Measurements from ENCODE around the gene PNMA6F. TPM values are rescaled to one million over a fixed set of nuclear protein-coding genes. Genes with fewer than 3 reads are reported as not detected.
"Not testable (repeated sequence)": the region's sequence is repeated elsewhere in the genome, so short reads cannot be mapped to it uniquely, and the experiment has no call there.

PNMA6F gene
- total RNA-seq, 3 donors from 2014 or later: not detected

DNA sequence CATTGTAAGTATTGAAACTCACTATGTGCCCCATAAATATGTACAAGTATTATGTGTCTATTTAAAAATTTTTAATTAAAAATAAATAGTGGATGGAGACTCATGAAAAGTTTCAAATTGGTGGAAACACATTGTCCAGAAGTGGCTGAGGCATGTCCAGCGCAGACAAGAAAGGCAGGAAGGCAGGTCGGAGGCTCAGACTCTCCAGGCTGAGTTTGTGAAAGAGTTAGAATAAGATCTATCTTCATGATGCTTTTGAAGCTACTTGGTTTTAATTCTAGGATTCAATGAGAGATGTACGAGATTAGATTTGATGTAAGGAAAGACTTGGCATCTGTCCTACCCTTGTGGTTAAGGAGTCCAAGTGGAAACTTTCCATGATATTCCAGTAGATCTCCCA, 19.8 kb downstream of the PNMA6F start:
- DNase-seq: no peak

DNA sequence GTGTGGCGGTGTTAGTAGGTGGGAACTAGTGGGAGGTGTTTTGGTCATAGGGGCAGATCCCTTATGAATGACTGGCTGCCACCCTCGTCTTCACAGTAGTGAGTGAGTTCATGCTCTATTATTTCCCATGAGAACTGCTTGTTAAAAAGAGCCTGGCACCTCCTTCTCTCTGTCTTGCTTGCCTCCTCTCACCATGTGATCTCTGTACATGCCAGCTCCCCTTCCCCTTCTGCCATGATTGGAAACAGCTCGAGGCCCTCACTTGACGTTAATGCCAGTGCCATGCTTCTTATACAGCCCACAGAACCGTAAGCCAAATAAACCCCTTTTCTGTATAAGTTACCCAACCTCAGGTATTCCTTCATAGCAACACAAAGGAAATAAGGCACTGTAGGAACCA, 21.7 kb downstream of the PNMA6F start:
- no peak for DNase-seq
- ATAC-seq: no peak
- Mint-ChIP-seq H3K4me3 (no peak overlapping the region), H3K4me1 (ENCODE audit: low read depth) (no peaks in the 10 kb centered on the region), H3K36me3 (ENCODE audit: insufficient read depth) (no peaks in the 10 kb centered on the region), H3K9me3 (no peaks in the 10 kb centered on the region), H3K27me3 (ENCODE audit: low read depth) (peaks cover 14% of the 10 kb centered on the region)

More for the DNA sequence above, 19.8 kb downstream of the PNMA6F start:
- Mint-ChIP-seq H3K4me3 (no peak overlapping the region), H3K9me3 (no peaks in the 10 kb centered on the region), H3K4me1 (ENCODE audit: low read depth) (no peaks in the 10 kb centered on the region), H3K36me3 (ENCODE audit: insufficient read depth) (no peaks in the 10 kb centered on the region), H3K27me3 (ENCODE audit: low read depth) (peaks cover 11% of the 10 kb centered on the region)
- no peak for ATAC-seq

DNA sequence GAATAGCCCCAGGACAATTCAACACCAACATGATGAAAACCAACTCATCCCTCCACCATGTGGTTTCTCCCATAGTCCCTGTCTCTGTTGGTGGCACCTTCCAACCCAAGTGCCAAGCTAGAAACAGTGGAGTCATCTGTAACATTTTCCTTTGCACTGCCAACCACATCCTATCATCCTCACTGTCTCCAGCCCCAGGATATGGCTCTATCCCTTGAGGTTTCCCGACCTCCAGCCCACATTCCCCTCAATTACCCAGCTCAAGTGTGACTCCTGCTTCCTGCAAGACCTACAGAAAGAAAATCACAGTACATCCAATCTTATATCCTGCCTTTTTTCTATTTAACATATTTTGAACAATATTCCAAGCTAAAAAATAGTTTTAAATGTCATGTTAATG, 24.2 kb downstream of the PNMA6F start:
- no peaks in the 10 kb centered on the region for H3K36me3 Mint-ChIP-seq (ENCODE audit: insufficient read depth)
- no peak for ATAC-seq
- no peaks in the 10 kb centered on the region for H3K9me3 Mint-ChIP-seq
- no peak for DNase-seq
- peaks cover 12% of the 10 kb centered on the region for H3K27me3 Mint-ChIP-seq (ENCODE audit: low read depth)
- peaks cover 12% of the 10 kb centered on the region for H3K4me1 Mint-ChIP-seq (ENCODE audit: low read depth)
- H3K4me3 Mint-ChIP-seq: no peak overlapping the region

DNA sequence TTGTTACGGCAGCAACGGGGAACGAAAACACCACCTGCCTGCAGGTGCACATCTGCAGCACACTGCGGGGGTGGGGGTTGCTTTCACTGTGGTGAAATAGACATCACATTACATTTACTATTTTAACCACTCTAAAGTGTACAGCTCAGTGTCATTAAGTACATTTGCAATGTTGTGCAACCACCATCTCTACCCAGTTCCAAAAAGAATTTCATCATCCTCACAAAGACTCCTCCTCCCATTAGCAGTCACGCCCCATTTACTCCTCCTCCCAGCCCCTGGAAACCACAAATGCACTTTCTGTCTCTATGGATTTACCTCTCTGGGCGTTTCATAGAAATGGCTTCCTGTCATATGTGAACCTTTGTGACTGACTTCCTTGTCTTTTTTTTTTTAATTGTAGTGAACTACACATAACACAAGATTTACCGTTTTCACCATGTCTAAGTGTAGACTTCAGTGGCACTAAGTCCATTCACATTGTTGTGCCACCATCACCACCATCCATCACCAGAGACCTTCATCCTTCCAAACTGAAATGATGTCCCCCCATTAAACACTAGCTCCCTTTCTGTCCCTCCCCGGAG, 28.0 kb downstream of the PNMA6F start:
- H3K4me3 Mint-ChIP-seq; DNase-seq; H3K9me3 Mint-ChIP-seq; H3K36me3 Mint-ChIP-seq (ENCODE audit: insufficient read depth); H3K27me3 Mint-ChIP-seq (ENCODE audit: low read depth): not testable (repeated sequence)
- peaks cover 12% of the 10 kb centered on the region for H3K4me1 Mint-ChIP-seq (ENCODE audit: low read depth)
- peak; percentile 51 to 58 for ATAC-seq

DNA sequence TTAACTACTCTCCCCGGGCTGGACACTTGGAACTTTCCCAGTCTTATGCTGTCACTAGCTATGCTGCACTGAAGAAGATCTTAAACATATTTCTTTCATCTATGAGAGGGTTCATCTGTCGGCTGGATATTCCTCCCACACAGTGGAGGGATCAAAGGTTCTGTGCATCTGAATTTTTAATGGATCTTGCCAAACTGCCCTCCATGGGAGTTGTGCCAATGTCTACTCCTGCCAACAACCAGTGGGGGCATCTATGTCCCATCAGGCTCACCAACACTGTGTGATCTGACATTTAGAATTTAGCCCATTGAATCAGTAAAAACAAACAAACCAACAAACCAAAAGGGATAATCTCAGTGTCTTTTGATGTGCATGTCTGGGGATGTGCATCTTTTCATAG, 32.8 kb downstream of the PNMA6F start:
- not testable (repeated sequence) for ATAC-seq; H3K27me3 Mint-ChIP-seq (ENCODE audit: low read depth); H3K4me3 Mint-ChIP-seq; H3K36me3 Mint-ChIP-seq (ENCODE audit: insufficient read depth); DNase-seq; H3K9me3 Mint-ChIP-seq; H3K4me1 Mint-ChIP-seq (ENCODE audit: low read depth)

DNA sequence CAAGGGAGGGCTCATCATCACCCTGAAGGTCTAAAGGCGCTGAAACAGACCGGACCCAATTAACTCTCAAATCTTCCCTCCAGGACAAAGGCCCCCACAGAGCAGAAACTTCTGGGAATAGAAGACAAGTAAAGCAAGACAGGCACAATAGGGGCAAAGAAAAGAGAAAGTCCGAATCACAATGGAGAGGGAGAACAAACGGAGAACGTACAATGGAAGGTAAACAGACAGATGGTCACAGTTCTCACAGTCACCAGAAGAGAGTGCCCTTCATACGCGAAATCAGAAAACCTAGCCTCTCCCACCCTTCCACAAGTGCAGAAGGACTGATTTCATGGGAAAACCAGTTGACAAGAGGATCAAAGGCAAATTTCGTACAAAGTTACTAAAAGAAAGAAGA, 35.9 kb downstream of the PNMA6F start:
- H3K36me3 Mint-ChIP-seq (ENCODE audit: insufficient read depth); H3K4me3 Mint-ChIP-seq; ATAC-seq; DNase-seq; H3K4me1 Mint-ChIP-seq (ENCODE audit: low read depth); H3K9me3 Mint-ChIP-seq; H3K27me3 Mint-ChIP-seq (ENCODE audit: low read depth): not testable (repeated sequence)

DNA sequence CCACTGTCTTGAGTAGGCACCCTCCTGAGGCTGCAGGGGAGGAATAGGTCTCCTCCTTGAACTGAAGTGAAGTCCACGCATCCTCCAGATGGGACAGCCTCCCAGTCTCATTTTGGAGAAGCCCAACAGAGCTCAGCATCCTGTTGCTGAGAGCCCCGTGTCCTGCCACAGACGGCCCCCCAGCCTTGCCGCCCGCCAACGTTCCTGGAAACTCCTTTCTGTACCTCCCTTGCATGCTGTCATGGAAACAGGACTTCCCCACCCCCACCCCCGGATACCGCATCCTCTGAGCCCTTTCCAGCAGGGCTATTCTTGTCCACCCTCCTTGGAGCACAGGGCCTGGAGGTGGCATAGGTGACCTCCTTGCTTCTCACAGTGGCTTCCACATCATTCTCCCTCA, 37.6 kb downstream of the PNMA6F start:
- H3K27me3 Mint-ChIP-seq (ENCODE audit: low read depth); H3K36me3 Mint-ChIP-seq (ENCODE audit: insufficient read depth); DNase-seq; ATAC-seq; H3K4me1 Mint-ChIP-seq (ENCODE audit: low read depth); H3K4me3 Mint-ChIP-seq; H3K9me3 Mint-ChIP-seq: not testable (repeated sequence)

DNA sequence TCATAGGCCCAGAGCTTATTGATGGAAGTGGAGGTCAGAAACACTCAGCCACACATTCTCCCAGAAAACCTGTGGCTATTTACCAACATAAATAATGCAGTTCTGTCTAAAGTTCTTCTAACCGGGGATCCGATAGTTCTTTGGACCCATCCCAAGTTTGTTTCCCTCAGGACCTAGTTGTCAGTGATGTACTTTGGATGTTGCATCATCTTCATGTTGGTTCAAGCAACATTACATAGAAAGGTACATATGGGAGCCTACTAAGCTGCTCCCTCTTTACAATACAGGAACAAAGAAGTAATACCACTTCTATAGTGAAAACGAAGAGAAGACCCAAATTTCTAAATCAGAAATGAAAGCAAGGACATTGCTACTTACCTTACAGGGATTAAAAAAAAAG, 39.8 kb downstream of the PNMA6F start:
- not testable (repeated sequence) for DNase-seq; ATAC-seq; H3K4me3 Mint-ChIP-seq; H3K27me3 Mint-ChIP-seq (ENCODE audit: low read depth); H3K36me3 Mint-ChIP-seq (ENCODE audit: insufficient read depth); H3K9me3 Mint-ChIP-seq; H3K4me1 Mint-ChIP-seq (ENCODE audit: low read depth)

DNA sequence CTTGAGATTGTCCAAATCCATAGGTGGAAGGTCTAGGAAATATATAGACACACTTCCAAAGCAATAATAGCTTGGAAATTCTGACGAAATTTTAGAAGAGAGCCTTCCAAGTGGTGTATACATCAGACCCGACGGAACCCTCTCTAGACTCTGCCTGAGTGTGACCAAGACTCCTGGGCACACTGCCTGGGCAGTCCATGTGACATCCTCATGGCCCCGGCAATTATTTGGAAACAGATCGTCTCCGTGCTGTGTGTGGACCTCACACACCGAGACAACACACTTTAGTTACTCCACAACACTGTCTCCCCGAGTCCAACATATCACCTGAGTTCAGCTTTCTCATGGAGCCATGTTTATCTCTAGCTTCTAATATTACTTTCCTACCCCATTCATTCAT, 42.3 kb downstream of the PNMA6F start:
- ATAC-seq: not testable (repeated sequence)

DNA sequence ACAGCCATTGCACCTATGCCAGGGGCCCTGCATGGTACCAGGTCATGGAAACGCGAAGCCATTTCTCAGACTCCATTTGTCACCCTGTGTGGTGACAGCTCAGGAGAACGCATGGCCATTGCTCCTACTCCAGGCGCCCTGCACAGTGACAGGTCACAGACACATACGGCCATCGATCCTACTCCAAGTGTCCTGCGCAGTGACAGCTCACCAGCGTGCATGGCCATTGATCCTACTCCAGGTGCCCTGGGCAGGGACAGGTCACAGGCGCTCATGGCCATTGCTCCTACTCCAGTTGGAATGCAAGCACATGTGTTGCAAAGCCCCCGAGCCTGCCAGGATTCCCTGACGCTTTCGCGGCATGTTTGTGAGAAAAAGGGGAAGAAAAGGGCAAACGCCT, 45.5 kb downstream of the PNMA6F start:
- H3K27me3 Mint-ChIP-seq (ENCODE audit: low read depth); H3K4me3 Mint-ChIP-seq; DNase-seq; H3K4me1 Mint-ChIP-seq (ENCODE audit: low read depth); ATAC-seq; H3K9me3 Mint-ChIP-seq; H3K36me3 Mint-ChIP-seq (ENCODE audit: insufficient read depth): not testable (repeated sequence)

More for the DNA sequence above, 42.3 kb downstream of the PNMA6F start:
- H3K9me3 Mint-ChIP-seq; H3K4me1 Mint-ChIP-seq (ENCODE audit: low read depth); H3K4me3 Mint-ChIP-seq; H3K27me3 Mint-ChIP-seq (ENCODE audit: low read depth); H3K36me3 Mint-ChIP-seq (ENCODE audit: insufficient read depth); DNase-seq: not testable (repeated sequence)

DNA sequence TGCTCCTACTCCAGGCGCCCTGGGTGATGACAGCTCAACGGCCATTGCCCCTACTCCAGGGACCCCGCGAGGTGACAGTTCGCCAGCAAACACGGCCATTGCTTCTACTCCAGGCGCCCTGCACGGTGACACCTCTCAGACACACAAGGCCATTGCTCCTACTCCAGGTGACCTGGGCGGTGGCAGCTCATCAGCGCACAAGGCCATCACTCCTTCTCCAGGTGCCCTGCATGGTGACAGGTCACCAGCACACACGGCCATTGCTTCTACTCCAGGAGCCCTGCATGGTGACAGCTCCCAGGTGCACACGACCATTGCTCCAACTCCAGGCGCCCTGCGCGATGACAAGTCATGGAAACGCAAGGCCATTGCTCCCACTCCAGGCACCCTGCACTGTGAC, 46.1 kb downstream of the PNMA6F start:
- not testable (repeated sequence) for ATAC-seq; H3K4me3 Mint-ChIP-seq; H3K9me3 Mint-ChIP-seq; H3K4me1 Mint-ChIP-seq (ENCODE audit: low read depth); H3K27me3 Mint-ChIP-seq (ENCODE audit: low read depth); H3K36me3 Mint-ChIP-seq (ENCODE audit: insufficient read depth); DNase-seq

DNA sequence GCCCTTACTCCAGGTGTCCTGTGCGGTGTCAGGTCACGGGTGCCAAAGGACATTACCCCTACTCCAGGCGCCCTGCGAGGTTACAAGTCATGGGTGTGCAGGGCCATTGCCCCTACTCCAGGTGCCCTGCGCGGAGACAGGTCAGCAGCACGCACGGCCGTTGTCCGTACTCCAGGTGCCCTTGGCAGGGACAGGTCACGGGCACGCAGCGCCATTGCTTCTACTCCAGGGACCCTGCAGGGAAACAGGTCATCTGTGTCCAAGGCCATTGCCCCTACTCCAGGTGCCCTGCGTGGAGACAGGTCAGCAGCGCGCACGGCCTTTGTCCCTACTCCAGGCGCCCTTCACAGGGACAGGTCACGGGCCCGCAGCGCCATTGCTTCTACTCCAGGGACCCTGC, 49.0 kb downstream of the PNMA6F start:
- H3K4me3 Mint-ChIP-seq; H3K4me1 Mint-ChIP-seq (ENCODE audit: low read depth); DNase-seq; H3K36me3 Mint-ChIP-seq (ENCODE audit: insufficient read depth); H3K27me3 Mint-ChIP-seq (ENCODE audit: low read depth); ATAC-seq; H3K9me3 Mint-ChIP-seq: not testable (repeated sequence)

DNA sequence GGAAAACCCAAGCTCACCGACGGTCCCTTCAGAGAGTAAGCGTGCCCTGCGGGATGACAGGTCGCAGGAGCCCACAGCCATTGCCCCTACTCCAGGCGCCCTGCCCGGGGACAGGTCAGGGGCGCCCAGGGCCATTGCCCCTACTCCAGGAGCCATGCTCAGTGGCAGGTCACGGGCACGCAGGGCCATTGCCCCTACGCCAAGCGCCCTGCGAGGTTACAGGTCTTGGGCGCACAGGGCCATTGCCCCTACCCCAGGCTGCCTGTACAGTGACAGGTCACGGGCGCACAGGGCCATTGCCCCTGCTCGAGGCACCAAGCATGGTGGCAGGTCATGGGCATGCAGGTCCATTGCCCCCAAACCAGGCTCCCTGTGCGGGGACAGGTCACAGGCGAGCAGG, 49.5 kb downstream of the PNMA6F start:
- H3K4me3 Mint-ChIP-seq; H3K9me3 Mint-ChIP-seq; H3K4me1 Mint-ChIP-seq (ENCODE audit: low read depth); ATAC-seq; H3K27me3 Mint-ChIP-seq (ENCODE audit: low read depth); DNase-seq; H3K36me3 Mint-ChIP-seq (ENCODE audit: insufficient read depth): not testable (repeated sequence)

Data from activated T-cell treated with anti-CD3 and anti-CD28 coated beads, Interleukin-2, amount 50 U/mL, for 4 hours (primary cell).